Renal cortex interstitium (tissue), 11 donors: ENCODE results near the gene MAP2K3. TPM values are rescaled to one million over a fixed set of nuclear protein-coding genes. Genes with fewer than 3 reads are reported as not detected.
"Not testable (repeated sequence)": the region's sequence is repeated elsewhere in the genome, so short reads cannot be mapped to it uniquely, and the experiment has no call there.

Experiments
- DNase-seq, 11 donors: peaks; one replicate each; pipeline ENCODE4 v3.0.0-alpha.2; 2013; ENCODE audit warnings: low read depth in 9 of 11, low spot score in 4 of 11; ENCODE audit errors: extremely low read depth in 1 of 11
- polyA plus RNA-seq, 3 donors: library from polyadenylated mRNA; unstranded; fragments of 120-200 nt; gene quantifications; one replicate each; pipeline ENCODE4 v1.2.1, GENCODE V29; 2013; ENCODE audit not compliant: insufficient read length in 3 of 3

Gene MAP2K3
- polyA plus RNA-seq, 3 donors = 20.6 to 25.8 (median 22.9) TPM

- DNase-seq = not testable (repeated sequence)
These were observed 31.8 kb downstream of the MAP2K3 start for GRCh38 chr17:21316212-21316886.

DNA sequence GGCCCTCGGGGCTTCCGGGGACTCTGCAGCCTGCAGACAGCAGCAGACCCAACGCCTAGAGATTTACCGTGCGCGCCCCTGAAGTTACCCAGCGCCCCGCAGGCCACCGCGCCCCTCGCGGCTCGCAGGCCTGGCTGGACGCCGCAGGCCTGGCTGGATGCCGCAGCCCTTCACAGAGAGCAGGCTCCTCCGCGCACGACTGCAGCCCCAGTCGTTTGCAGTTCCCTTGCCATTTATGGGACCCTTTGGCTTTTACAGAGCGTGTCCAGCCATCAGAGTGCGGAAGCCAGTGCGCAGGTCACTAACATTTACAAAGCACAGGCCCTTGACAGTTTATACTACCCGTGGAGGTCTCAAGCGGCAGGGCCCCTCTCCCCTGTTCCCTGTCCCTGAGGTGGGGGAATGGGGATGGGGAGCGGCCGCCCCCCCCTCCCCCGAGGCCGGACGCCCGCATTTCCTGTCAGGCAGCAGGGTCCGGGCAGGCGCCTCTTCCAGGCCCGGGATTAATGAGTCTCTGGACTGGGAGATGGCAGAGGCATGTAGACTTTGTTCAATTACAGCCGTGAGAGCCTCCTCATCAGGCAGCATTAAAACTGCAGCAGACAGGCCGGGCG is 32.5 kb downstream of the MAP2K3 start:
- peak in 2 of 11 donors; percentile 15 to 26 for DNase-seq

DNA sequence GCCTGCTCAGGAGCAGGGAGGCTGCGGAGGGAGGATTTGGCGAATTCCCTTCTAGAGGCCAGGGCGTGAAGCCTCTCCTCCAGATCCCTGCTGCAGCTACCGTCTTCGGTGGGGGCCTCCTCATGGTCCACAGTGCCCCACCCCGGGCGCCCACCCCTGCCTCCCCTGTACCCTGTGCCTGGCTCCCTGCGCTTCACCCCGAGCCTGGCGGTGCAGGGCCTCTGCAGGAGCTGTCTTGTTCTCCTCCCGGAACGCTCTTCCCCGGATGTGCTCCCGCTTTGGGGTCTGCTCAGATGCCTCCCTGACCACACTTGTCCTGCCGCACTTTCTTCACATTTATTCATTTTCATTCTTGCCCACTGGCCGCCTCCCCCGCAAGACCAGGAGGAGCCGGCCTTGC is 33.3 kb downstream of the MAP2K3 start:
- not testable (repeated sequence) for DNase-seq

DNA sequence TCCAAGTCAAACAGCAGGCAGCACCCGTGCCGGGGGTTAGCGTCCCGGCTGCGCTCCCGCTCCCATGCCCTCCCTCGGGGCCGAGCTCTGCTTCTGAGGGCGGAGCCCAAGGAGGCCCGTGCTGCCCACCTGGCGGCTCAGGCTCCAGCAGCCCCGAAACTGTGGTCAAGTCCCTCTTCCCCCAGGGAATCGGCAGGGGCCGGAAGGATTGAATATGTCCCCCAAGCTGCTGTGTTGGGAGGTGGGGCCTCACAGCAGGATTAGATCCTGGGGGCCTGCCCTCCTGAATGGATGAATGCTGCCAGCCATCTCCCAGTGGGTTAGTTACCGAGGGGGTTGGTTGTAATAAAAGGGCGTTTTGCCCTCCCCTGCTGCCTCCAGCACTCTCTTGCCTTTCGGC is 33.9 kb downstream of the MAP2K3 start:
- no peak for DNase-seq

- DNase-seq = not testable (repeated sequence)
These were observed 34.3 kb downstream of the MAP2K3 start for GRCh38 chr17:21318856-21319255.

GRCh38 chr17:21319256-21319655 is 34.7 kb downstream of the MAP2K3 start:
- not testable (repeated sequence) for DNase-seq

GRCh38 chr17:21319686-21320375 is 35.3 kb downstream of the MAP2K3 start:
- not testable (repeated sequence) for DNase-seq

DNA sequence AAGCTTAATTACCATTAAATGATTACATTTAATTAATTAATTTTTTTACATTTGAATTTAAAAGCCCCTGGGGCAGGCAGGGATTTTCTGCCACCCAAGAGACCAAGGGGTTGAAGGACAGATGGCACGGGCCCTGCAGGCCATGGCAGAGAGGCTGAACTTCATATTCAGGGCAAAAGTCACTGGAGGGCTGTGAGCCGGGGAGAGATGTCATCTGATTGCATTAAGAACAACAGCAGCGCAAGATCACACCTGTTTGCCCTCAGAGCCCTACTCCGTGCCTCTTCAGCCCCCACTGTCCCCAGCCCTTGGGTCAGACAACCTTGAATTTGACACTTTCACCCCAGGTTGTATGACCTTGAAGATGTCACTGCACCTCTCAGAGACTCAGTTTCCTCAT is 35.9 kb downstream of the MAP2K3 start:
- DNase-seq = not testable (repeated sequence)

DNA sequence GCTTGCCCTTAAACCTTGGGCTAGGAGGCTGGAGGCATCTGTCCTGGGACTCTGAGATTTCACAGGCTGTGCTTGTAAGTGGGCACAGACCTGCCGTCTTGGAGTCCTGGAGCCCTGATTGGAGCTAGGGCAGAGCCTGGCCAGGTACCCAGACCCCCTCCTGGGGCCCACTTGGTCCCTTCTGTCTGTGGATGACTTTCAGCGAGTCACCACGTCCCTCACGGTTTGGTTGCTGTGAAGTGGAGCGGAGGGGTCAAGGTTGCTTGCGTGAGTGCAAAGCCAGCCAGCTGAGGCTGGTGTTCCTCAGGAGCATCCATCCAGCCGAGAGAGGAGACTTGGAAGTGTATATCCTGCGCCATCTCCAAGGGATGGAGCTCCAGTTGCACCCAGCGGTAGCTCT is 36.5 kb downstream of the MAP2K3 start:
- not testable (repeated sequence) for DNase-seq

GRCh38 chr17:21321744-21322191 is 37.3 kb downstream of the MAP2K3 start:
- not testable (repeated sequence) for DNase-seq

DNA sequence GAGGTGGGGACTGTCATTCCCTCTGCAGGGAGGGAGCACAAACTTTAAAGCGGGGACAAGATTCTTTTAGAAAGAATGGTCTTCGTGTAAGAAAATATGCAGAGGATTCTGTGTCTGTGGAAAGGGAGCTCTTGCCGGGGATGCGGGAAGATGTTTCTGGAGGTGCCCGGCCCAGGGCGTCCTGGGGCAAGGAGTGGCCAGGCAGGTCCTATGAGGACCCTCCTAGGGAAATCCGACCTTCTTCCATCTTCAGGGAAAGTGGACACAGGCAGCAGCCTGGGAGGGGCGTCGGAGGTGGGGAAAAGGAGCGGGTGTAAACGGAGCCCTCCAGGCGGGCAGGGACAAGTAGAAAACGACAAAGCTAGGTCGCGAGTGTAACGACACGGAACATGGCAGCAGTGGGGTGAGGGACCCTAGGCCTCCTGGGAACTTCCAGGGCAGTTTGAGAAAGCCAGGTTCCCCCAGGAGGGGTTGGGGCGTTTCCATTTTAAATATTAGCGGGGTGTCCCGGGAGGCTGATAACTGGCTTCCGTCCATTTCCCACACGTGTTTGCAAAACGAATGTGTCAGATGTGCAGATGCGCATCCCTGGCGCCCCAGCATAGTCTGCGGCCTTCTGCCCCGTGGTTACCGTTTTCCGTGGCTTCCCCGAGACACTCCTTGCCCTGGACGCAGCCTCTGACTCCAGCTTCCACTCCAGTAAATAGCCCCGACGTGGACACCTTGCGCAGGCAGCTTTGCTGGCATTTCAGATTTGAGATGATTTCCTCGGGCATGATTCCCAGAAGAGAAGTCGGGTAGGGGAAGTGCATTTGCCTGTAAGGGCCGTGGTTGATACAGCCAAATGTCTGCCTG is 39.0 kb downstream of the MAP2K3 start:
- DNase-seq = not testable (repeated sequence)

- not testable (repeated sequence) for DNase-seq
These were observed 40.2 kb downstream of the MAP2K3 start for GRCh38 chr17:21324741-21325140.

- not testable (repeated sequence) for DNase-seq
These were observed 43.4 kb downstream of the MAP2K3 start for GRCh38 chr17:21327921-21328320.

DNA sequence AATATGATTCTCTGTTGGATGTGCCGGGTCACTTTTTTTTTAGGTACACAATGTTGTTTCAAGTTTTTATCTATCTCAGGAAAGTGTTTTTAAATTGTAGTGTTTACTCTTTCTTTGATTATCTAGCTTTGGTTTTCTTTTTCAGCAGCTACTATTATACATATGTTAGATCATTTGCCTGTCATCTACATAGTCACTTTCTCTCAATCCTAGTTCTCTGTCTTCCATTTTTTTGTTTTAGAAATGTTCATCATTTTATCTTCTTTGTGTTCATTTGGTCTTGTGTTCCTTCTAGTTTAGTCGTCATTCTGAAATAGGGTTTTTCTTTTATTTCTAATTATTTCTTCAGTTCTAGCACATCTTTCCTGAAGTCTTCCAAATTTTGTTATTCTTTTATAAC is 44.3 kb downstream of the MAP2K3 start:
- not testable (repeated sequence) for DNase-seq

GRCh38 chr17:21330436-21331160 is 46.1 kb downstream of the MAP2K3 start:
- no peak for DNase-seq

DNA sequence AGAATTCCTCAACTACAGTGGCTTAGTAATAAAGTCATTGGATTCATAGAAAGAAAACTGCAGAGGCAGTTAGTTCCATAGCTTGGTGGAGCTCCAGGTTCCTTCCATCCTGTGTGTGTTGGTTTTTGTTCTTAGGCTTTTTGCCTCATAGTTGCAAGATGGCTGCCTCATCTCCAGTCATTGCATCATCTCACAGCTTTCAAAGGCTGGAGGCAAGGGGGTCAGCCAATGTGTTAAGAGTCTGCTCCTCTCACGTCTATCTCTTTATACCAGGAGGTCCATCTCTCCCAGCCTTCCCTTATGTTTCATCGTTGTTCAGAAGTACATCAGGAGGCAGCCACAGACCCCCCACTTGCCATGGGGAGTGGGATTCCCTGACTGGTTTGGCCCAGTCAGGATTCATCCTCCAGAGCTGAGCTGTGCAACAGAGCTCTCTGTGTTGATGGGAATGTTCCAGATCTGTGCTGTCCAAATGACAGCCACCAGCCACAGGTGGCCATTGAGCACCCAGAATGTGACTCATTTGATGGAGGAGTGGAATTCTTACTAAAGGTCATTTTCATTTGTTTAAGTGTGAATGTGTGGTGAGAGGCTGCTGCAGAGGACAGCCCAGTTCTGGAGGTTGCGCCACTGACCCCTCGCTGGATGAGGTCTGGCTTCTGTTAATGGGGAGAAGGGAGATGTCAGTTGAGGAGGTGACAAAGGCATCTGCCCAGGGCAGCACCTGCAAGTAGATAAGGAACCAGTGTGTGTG is 52.2 kb downstream of the MAP2K3 start:
- not testable (repeated sequence) for DNase-seq

- DNase-seq = not testable (repeated sequence)
These were observed 53.6 kb downstream of the MAP2K3 start for GRCh38 chr17:21337981-21338625.
